ENCODE results near the gene PRR7. TPM values are rescaled to one million over a fixed set of nuclear protein-coding genes. Genes with fewer than 3 reads are reported as not detected.

PRR7 gene
- total and polyA plus RNA-seq, 2 of the 13 experiments (the other 11 are each of a cell fraction or from before 2014, with no cell fraction given) = 4.8 to 5.0 TPM

DNA sequence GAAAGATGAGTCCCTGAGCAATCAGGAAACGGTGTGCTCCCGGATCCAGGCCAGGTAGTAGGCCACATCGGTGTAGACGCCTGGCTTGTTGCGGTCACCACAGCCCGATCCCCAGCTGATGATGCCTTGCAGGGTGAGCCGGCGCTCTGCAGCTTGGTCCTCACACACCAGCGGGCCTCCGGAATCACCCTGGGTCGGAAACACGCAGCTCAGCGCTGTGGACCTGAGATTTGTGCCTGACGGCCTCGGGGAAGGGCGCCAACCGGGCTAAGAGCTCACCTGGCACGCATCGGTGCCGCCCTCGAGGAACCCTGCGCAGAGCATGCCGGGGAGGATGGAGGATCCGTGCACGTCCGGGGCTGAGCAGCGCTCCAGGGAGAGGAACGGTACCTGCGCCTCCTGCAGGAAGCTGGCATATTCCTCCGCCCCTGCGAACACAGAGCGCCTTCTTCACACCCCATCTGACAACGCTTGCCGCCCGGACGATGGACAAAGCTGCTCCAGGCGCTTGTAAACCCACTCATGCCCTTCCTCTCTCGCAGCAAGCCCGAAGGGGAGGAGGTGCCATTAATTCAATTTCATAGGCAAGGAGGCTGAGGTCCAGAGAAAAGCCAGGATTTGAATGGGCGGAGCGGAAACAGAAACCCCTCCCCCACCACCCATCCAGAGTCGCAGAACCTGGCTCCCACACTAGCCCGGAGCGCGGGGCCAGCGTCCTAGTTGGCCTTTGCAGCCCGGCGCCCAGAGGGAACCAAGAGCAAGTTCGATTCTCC lies 44.2 kb upstream of the PRR7 start:
- ChIA-PET POLR2A (interaction anchor here (1.1 to 2.5 kb wide), 2 partner anchors 10 to 55 kb away, joined by 3 to 6 read pairs; no protein-coding TSS in a partner anchor), CTCF (ENCODE audit: low intra/inter-chr PET ratio, low total read pairs) (no interaction called here)
- 91% methylated on average over 31 of the region's 49 CpGs for WGBS (ENCODE audit: low lambda C conversion rate)
- BruUV-seq (replicated peaks) = no TSS peak
- H3K4me3 ChIP-seq (replicated peaks in 1 of 3; ENCODE audit: insufficient read depth in 1 of 3, low read depth in 2 of 3, low read length in 3 of 3) = no peak overlapping the region
- FAIRE-seq (no peak), DNase-seq (ENCODE audit: low spot score) (no peak), ATAC-seq (no peak)
- H3K4me1 ChIP-seq (ENCODE audit: insufficient read depth, low read length) = peaks cover 9% of the 10 kb centered on the region; the same call in 1 of the 2 replicates
- no peak overlapping the region for H3K27ac ChIP-seq (ENCODE audit: extremely low read length, insufficient read depth, low read length)
- H4K20me1 ChIP-seq (ENCODE audit: insufficient read depth, low read length) = no peaks in the 10 kb centered on the region
- no peaks in the 10 kb centered on the region for H3K36me3 ChIP-seq (replicated peaks in 1 of 2; ENCODE audit: control insufficient read depth in 1 of 2, insufficient read depth in 2 of 2, low read length in 2 of 2)
- H3K9me3 ChIP-seq (ENCODE audit: low read length) = no peaks in the 10 kb centered on the region
- intact Hi-C loops (cut with micrococcal nuclease; ENCODE audit: unreplicated experiment) (no loop called here), in situ Hi-C loops (cut with HindIII; ENCODE audit: extremely low pct_ligation_motif_present, low pct_unique_long_range_greater_than_20kb) (no loop called here)
- H3K4me2 ChIP-seq (ENCODE audit: low read depth, low read length) = no peak overlapping the region
- peaks cover 2 to 9% of the 10 kb centered on the region in 2 experiments; a peak in 3 of 5 replicates for H3K27me3 ChIP-seq (ENCODE audit: control insufficient read depth in 1 of 2, insufficient read depth in 2 of 2, low read length in 2 of 2)
- no peak overlapping the region for H2AFZ ChIP-seq (ENCODE audit: low read length)
- H3K79me2 ChIP-seq (ENCODE audit: insufficient read depth, low read length) = no peaks in the 10 kb centered on the region
- TF ChIP-seq FOSL1 (CRISPR knock-in tag; IDR thresholded peaks at IDR 0.05; ENCODE audit: borderline replicate concordance) (no peak), ZNF24 (IDR thresholded peaks at IDR 0.05) (no peak), ZNF292 (CRISPR knock-in tag; IDR thresholded peaks at IDR 0.05; ENCODE audit: borderline replicate concordance, low read depth) (no peak), KDM3A (CRISPR knock-in tag; IDR thresholded peaks at IDR 0.05; ENCODE audit: low read depth) (no peak), SP4 (CRISPR knock-in tag; IDR thresholded peaks at IDR 0.05) (no peak), TBX2 (CRISPR knock-in tag; IDR thresholded peaks at IDR 0.05; ENCODE audit: borderline replicate concordance) (no peak), ZBTB38 (CRISPR knock-in tag; IDR thresholded peaks at IDR 0.05) (0 out of 2 replicates have a peak, but pooled peaks have one; percentile 27)
- TF ChIP-seq, protein P1, sequence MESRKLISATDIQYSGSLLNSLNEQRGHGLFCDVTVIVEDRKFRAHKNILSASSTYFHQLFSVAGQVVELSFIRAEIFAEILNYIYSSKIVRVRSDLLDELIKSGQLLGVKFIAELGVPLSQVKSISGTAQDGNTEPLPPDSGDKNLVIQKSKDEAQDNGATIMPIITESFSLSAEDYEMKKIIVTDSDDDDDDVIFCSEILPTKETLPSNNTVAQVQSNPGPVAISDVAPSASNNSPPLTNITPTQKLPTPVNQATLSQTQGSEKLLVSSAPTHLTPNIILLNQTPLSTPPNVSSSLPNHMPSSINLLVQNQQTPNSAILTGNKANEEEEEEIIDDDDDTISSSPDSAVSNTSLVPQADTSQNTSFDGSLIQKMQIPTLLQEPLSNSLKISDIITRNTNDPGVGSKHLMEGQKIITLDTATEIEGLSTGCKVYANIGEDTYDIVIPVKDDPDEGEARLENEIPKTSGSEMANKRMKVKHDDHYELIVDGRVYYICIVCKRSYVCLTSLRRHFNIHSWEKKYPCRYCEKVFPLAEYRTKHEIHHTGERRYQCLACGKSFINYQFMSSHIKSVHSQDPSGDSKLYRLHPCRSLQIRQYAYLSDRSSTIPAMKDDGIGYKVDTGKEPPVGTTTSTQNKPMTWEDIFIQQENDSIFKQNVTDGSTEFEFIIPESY (CRISPR knock-in tag; IDR thresholded peaks at IDR 0.05) = peak; percentile 50
- TF ChIP-seq, protein P2, sequence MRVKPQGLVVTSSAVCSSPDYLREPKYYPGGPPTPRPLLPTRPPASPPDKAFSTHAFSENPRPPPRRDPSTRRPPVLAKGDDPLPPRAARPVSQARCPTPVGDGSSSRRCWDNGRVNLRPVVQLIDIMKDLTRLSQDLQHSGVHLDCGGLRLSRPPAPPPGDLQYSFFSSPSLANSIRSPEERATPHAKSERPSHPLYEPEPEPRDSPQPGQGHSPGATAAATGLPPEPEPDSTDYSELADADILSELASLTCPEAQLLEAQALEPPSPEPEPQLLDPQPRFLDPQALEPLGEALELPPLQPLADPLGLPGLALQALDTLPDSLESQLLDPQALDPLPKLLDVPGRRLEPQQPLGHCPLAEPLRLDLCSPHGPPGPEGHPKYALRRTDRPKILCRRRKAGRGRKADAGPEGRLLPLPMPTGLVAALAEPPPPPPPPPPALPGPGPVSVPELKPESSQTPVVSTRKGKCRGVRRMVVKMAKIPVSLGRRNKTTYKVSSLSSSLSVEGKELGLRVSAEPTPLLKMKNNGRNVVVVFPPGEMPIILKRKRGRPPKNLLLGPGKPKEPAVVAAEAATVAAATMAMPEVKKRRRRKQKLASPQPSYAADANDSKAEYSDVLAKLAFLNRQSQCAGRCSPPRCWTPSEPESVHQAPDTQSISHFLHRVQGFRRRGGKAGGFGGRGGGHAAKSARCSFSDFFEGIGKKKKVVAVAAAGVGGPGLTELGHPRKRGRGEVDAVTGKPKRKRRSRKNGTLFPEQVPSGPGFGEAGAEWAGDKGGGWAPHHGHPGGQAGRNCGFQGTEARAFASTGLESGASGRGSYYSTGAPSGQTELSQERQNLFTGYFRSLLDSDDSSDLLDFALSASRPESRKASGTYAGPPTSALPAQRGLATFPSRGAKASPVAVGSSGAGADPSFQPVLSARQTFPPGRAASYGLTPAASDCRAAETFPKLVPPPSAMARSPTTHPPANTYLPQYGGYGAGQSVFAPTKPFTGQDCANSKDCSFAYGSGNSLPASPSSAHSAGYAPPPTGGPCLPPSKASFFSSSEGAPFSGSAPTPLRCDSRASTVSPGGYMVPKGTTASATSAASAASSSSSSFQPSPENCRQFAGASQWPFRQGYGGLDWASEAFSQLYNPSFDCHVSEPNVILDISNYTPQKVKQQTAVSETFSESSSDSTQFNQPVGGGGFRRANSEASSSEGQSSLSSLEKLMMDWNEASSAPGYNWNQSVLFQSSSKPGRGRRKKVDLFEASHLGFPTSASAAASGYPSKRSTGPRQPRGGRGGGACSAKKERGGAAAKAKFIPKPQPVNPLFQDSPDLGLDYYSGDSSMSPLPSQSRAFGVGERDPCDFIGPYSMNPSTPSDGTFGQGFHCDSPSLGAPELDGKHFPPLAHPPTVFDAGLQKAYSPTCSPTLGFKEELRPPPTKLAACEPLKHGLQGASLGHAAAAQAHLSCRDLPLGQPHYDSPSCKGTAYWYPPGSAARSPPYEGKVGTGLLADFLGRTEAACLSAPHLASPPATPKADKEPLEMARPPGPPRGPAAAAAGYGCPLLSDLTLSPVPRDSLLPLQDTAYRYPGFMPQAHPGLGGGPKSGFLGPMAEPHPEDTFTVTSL (CRISPR knock-in tag; IDR thresholded peaks at IDR 0.05; ENCODE audit: borderline replicate concordance) = no peak
- no peak overlapping the region for H3K9ac ChIP-seq (ENCODE audit: insufficient read depth, low read depth, low read length)

Data from HepG2 (cell line).